GM10248 (cell line): ENCODE measurements around the gene OVOL2.

Experiments used
- CTCF ChIA-PET: fragments of 300-600 bp; sonication (Branson Sonifier 250); formaldehyde crosslinking; extraction: SDS; loops from one replicate; lab custom pipeline; 2021; ENCODE audit warnings: antibody characterized with exemption; lab: Yijun Ruan, JAX
- POLR2A ChIA-PET: fragments of 350-650 bp; sonication (Branson Sonifier 250); formaldehyde crosslinking; extraction: SDS; loops from one replicate; lab custom pipeline; 2020; ENCODE audit warnings: antibody characterized with exemption; lab: Yijun Ruan, JAX
- DNase-seq: peaks from one replicate; pipeline ENCODE4 v3.0.0; 2012; ENCODE audit errors: extremely low spot score
- CTCF ChIP-seq: IDR thresholded peaks from 2 replicates; pipeline ENCODE4 v1.5.1; 2012; ENCODE audit warnings: mild to moderate bottlenecking, low read depth; ENCODE audit errors: extremely low read depth, missing control alignments, control extremely low read depth

OVOL2 gene

GRCh38 chr20:18007534-18008292, 50.0 kb downstream of the OVOL2 start:
- CTCF ChIA-PET: interaction anchor here (1.0 to 3.5 kb wide), 2 partner anchors 10 to 12 kb away, joined by 6 to 19 read pairs; no protein-coding TSS in a partner anchor
- TF ChIP-seq CTCF: no peak
- DNase-seq: no peak
- POLR2A ChIA-PET: no interaction called here

- TF ChIP-seq CTCF: no peak
- POLR2A ChIA-PET: no interaction called here
- CTCF ChIA-PET: interaction anchor here (1.0 to 3.5 kb wide), 2 partner anchors 11 kb away, joined by 6 to 19 read pairs; no protein-coding TSS in a partner anchor
Observed at GRCh38 chr20:18006684-18007083, 51.0 kb downstream of the OVOL2 start.

GRCh38 chr20:18005990-18006364, 51.7 kb downstream of the OVOL2 start:
- POLR2A ChIA-PET: no interaction called here

More at GRCh38 chr20:18006684-18007083, 51.0 kb downstream of the OVOL2 start:
- DNase-seq: no peak

GRCh38 chr20:18005170-18005989, 52.3 kb downstream of the OVOL2 start:
- TF ChIP-seq CTCF: no peak
- CTCF ChIA-PET: interaction anchor here (1.0 to 3.5 kb wide), 5 partner anchors 9 to 500 kb away, joined by 3 to 19 read pairs (median 5); no protein-coding TSS in a partner anchor
- DNase-seq: peak; percentile 81
- POLR2A ChIA-PET: no interaction called here

More at GRCh38 chr20:18005990-18006364, 51.7 kb downstream of the OVOL2 start:
- DNase-seq: no peak
- CTCF ChIA-PET: interaction anchor here (1.2 to 3.5 kb wide), 3 partner anchors 10 to 501 kb away, joined by 5 to 19 read pairs (median 10); no protein-coding TSS in a partner anchor
- TF ChIP-seq CTCF: no peak

- no peak for TF ChIP-seq CTCF
- DNase-seq: no peak
- ChIA-PET CTCF (interaction anchor here (0.9 to 3.5 kb wide), 14 partner anchors 8 to 506 kb away, joined by 3 to 19 read pairs (median 4); no protein-coding TSS in a partner anchor), POLR2A (no interaction called here)
Observed at GRCh38 chr20:18004384-18005031, 53.2 kb downstream of the OVOL2 start.
